T-helper 1 cell treated with Interleukin-12 subunit alpha and Interleukin-12 subunit beta and Interleukin-4 antibody, amounts not matched to agents 30 μg/mL and 1 μg/mL, for 36 hours (primary cell): ENCODE data around the gene CHRNA4.

Source experiments
- H3K27ac Mint-ChIP-seq: one replicate; pipeline ENCODE4 v1.8.0; 2021; ENCODE audit warnings: mild to moderate bottlenecking, mixed read lengths
- H3K27me3 Mint-ChIP-seq: one replicate; pipeline ENCODE4 v1.8.0; 2021; ENCODE audit warnings: low read depth, mixed read lengths
- H3K36me3 Mint-ChIP-seq: one replicate; pipeline ENCODE4 v1.8.0; 2021; ENCODE audit warnings: low read depth, mixed read lengths
- H3K4me1 Mint-ChIP-seq: one replicate; pipeline ENCODE4 v1.8.0; 2021; ENCODE audit warnings: low read depth, mixed read lengths
- H3K4me3 Mint-ChIP-seq: one replicate; pipeline ENCODE4 v1.8.0; 2021; ENCODE audit warnings: mild to moderate bottlenecking, moderate library complexity, mixed read lengths
- H3K9me3 Mint-ChIP-seq: one replicate; pipeline ENCODE4 v1.8.0; 2021; ENCODE audit warnings: mixed read lengths

The CHRNA4 gene

DNA sequence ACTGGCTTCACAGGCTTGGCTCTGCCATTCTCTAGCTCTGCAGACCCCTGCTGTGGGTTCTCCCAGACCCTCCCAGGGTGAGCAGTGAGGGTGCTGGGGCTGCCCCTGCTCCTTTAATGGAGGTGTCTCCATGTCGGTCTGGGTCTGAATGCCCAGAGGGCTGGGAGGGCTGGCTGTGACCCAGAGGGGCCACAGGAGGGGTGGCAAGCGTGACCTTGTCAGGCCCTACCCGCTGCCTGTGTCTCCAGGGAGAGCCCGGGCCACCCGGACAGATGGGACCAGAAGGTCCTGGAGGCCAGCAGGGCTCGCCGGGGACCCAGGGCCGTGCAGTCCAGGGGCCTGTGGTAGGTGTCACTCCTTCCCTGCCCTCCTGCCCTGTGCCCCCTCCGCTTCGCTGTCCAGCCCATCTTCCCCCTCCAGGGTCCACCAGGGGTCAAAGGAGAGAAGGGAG, 36.1 kb downstream of the CHRNA4 start:
- Mint-ChIP-seq H3K9me3 (no peaks in the 10 kb centered on the region), H3K27ac (no peak overlapping the region), H3K36me3 (no peaks in the 10 kb centered on the region), H3K4me1 (peaks cover 3% of the 10 kb centered on the region), H3K27me3 (no peaks in the 10 kb centered on the region), H3K4me3 (no peak overlapping the region)

DNA sequence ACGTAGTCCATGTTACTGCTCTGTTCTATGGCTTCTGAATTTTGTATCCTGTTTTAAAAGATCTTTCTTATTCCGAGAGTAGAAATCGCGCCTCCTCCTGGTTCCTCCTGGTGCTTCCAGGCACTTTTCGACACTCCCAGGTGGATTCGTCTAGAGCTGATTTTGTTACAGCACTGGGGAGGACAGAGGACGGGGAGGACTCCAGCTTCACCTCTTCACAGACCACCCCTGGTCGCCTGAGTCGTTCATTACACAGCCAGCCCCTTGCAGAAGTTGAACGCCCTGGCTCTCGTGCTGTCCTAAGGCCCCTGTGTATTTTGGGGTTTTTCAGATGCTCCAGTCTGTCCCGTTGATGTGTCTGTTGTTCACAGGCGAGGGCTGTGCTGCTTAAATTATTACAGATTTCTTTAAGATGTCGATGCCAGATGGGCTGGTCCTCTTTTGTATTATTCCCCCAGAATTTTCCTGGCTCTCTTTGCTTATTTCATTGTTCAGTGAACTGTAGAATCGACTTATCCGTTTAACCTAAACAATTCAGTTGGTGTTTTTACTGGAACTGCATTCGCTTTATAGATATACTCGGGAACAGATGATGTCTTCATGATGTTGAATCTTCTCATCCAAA, 37.7 kb downstream of the CHRNA4 start:
- no peaks in the 10 kb centered on the region for H3K36me3 Mint-ChIP-seq
- H3K4me3 Mint-ChIP-seq = no peak overlapping the region
- no peaks in the 10 kb centered on the region for H3K27me3 Mint-ChIP-seq
- no peak overlapping the region for H3K27ac Mint-ChIP-seq
- H3K9me3 Mint-ChIP-seq = no peaks in the 10 kb centered on the region
- H3K4me1 Mint-ChIP-seq = peaks cover 3% of the 10 kb centered on the region

DNA sequence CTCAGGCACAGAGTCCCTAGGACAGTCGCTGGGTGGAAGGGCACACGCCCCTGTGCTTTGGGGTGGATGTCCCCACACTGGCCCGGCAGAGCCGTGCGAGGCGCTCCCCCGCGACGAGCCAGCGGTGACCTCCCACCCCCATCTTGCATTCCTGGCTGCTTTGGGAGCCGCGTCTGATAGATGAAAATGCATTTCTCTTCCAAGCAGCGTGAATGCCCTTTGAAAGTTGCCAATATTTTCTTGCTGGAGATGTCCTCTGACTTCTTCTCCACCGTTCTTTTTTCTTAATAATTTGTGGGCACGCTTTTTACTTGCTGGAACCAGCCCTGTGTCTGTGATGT, 38.2 kb downstream of the CHRNA4 start:
- H3K36me3 Mint-ChIP-seq = no peaks in the 10 kb centered on the region

DNA sequence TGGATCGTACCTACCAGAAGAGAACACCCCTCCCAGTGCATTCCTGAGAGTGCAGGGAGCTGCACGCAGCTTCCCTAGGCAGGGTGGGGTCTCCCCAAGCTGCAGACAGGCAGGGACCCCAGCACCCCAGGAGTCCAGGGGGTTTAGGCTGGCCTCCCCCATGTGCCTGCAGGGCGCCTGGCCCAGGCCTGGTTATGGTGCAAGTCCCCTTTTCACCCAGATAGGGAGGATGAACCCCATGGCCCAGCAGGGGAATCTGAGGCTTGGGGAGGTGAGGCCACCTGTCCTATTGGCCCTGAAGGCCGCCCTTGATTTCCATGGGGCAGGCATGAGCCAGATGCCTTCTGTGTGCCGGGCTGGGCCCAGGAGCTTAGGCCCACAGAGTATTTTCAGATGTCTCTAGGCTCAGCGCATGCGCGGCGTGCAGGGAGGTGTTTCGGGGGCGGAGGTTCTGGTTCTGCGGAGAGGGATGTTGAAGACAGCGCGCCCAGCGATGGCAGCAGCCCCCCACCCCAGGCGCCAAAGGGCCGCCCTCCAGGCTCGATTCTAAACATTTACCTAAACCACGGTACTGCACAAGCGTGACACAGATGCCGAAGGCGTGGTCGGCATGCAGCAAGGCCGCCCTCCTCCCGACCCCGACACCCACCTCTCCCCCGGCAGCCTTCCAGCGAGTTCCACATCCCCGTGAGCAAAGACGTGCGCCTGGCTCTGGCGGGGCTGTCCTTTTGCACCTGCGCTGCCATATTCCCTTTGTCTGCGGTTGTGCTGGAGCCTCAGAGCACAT, 38.8 kb downstream of the CHRNA4 start:
- no peak overlapping the region for H3K4me3 Mint-ChIP-seq
- H3K4me1 Mint-ChIP-seq = peaks cover 3% of the 10 kb centered on the region
- H3K9me3 Mint-ChIP-seq = no peaks in the 10 kb centered on the region
- H3K27me3 Mint-ChIP-seq = no peaks in the 10 kb centered on the region
- no peak overlapping the region for H3K27ac Mint-ChIP-seq
- H3K36me3 Mint-ChIP-seq = no peaks in the 10 kb centered on the region

More for the DNA sequence above, 38.2 kb downstream of the CHRNA4 start:
- peaks cover 3% of the 10 kb centered on the region for H3K4me1 Mint-ChIP-seq
- no peaks in the 10 kb centered on the region for H3K9me3 Mint-ChIP-seq
- H3K4me3 Mint-ChIP-seq = no peak overlapping the region
- peak overlapping the region; percentile 26 for H3K27ac Mint-ChIP-seq
- no peaks in the 10 kb centered on the region for H3K27me3 Mint-ChIP-seq

GRCh38 chr20:63321148-63321831, 39.9 kb downstream of the CHRNA4 start:
- Mint-ChIP-seq H3K36me3 (no peaks in the 10 kb centered on the region), H3K4me1 (no peaks in the 10 kb centered on the region), H3K4me3 (no peak overlapping the region), H3K9me3 (no peaks in the 10 kb centered on the region), H3K27me3 (no peaks in the 10 kb centered on the region), H3K27ac (no peak overlapping the region)

DNA sequence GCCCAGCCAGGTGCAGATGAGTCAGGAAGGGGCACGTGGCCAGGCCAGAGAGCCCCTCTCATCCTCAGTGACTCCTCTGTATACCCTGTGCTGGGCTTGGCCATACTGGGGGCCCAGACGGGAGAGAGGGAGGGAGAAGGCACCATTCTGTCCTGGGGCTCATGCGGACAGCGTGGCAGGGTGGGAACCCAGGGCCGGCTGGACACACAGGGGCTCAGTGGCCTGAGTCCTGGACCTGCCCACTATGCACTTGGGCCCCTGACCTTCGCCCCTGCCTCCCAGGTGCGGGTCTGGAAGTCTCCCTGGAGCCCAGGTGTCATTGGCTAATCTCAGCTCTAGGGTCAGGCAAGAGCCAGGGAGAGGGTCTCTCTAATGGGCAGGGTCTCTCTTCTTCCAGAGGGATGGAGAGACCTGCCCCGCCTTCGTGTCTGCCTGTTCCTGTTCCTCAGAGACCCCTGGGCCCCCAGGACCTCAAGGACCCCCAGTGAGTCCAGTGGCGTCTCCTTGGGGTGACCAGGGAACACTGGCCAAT, 40.5 kb downstream of the CHRNA4 start:
- Mint-ChIP-seq H3K27me3 (no peaks in the 10 kb centered on the region), H3K4me3 (no peak overlapping the region), H3K27ac (no peak overlapping the region), H3K4me1 (no peaks in the 10 kb centered on the region), H3K9me3 (no peaks in the 10 kb centered on the region), H3K36me3 (no peaks in the 10 kb centered on the region)

DNA sequence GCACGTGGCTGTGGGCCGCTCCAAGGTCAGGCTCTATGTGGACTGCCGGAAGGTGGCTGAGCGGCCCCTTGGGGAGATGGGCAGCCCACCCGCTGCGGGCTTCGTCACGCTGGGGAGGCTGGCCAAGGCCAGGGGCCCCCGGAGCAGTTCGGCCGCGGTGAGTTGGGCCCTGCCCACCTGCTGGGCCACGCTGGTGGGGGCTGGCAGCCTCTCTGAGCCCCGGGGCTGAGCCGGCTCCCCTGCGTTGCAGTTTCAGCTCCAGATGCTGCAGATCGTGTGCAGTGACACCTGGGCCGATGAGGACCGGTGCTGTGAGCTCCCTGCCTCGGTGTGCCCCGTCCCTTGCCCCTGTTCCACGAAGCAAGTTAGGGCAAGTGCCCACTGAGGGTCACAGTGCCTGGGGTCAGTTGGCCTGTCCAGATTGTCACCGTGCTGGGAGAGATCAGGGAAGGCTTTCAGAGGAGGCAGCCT, 41.1 kb downstream of the CHRNA4 start:
- H3K9me3 Mint-ChIP-seq = no peaks in the 10 kb centered on the region
- no peak overlapping the region for H3K27ac Mint-ChIP-seq
- H3K4me3 Mint-ChIP-seq = no peak overlapping the region
- no peaks in the 10 kb centered on the region for H3K4me1 Mint-ChIP-seq
- H3K36me3 Mint-ChIP-seq = no peaks in the 10 kb centered on the region
- H3K27me3 Mint-ChIP-seq = no peaks in the 10 kb centered on the region

- Mint-ChIP-seq H3K9me3 (no peaks in the 10 kb centered on the region), H3K36me3 (no peaks in the 10 kb centered on the region), H3K4me1 (no peaks in the 10 kb centered on the region), H3K27ac (no peak overlapping the region), H3K27me3 (no peaks in the 10 kb centered on the region), H3K4me3 (no peak overlapping the region)
These were observed 41.7 kb downstream of the CHRNA4 start for GRCh38 chr20:63319164-63320040.

- H3K27ac Mint-ChIP-seq = no peak overlapping the region
- H3K4me1 Mint-ChIP-seq = no peaks in the 10 kb centered on the region
- H3K9me3 Mint-ChIP-seq = no peaks in the 10 kb centered on the region
- no peak overlapping the region for H3K4me3 Mint-ChIP-seq
- no peaks in the 10 kb centered on the region for H3K27me3 Mint-ChIP-seq
- no peaks in the 10 kb centered on the region for H3K36me3 Mint-ChIP-seq
These were observed 42.6 kb downstream of the CHRNA4 start for GRCh38 chr20:63318391-63319163.

DNA sequence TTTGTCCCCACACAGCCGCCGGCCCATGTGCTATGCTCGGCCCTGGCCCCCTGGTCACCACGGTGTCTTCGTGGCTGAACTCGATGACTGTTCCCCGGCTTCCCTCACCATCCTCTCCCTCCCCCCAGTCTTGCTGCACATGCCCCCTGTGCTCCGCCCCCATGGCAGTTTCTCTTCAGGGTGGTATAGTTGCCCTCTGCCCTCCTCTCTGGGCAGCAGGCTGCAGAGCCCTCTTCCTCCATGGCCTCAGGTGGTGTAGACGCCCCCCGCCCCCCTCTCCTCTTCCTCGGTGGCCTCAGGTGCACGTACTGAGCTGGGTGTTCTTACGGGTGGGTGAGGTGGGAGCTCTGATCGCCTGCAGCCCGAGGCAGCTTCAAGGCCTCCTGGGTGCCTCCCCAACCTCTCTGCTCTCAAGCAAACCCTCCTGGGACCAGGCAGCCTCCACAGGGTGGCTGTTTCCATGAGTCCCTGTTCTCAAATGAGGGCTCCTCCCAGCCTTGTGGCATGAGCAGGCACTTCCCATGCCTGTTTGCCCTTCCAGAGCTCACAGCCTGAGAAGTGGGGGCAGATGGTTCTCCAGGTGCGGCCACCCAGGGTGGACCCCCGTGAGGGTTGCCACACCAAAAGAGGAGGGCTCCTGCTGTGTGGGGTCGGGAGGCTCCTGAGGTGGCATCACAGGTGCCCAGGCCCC, 43.4 kb downstream of the CHRNA4 start:
- H3K27me3 Mint-ChIP-seq = no peaks in the 10 kb centered on the region
- no peaks in the 10 kb centered on the region for H3K4me1 Mint-ChIP-seq

DNA sequence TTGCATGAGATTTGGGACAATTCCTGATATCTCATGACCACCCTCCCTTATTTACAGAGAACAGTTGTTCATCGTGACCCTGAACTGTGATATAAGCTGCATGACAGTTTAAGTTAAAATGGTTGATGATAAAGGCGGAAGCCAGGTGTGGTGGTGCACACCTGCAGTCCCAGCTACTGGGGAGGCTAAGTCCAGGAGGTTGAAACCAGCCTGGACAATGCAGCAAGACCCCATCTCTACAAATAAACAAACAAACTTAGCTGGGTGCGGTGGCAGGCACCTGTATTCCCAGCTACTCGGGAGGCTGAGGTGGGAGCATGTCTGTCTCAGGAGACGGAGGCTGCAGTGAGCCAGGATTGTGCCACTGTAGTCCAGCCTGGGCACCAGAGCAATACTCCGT, 44.1 kb downstream of the CHRNA4 start:
- no peak overlapping the region for H3K27ac Mint-ChIP-seq
- no peaks in the 10 kb centered on the region for H3K36me3 Mint-ChIP-seq
- no peaks in the 10 kb centered on the region for H3K4me1 Mint-ChIP-seq
- no peaks in the 10 kb centered on the region for H3K27me3 Mint-ChIP-seq
- H3K4me3 Mint-ChIP-seq = no peak overlapping the region
- H3K9me3 Mint-ChIP-seq = no peaks in the 10 kb centered on the region

More for the DNA sequence above, 43.4 kb downstream of the CHRNA4 start:
- Mint-ChIP-seq H3K27ac (no peak overlapping the region), H3K4me3 (no peak overlapping the region), H3K9me3 (no peaks in the 10 kb centered on the region), H3K36me3 (no peaks in the 10 kb centered on the region)

DNA sequence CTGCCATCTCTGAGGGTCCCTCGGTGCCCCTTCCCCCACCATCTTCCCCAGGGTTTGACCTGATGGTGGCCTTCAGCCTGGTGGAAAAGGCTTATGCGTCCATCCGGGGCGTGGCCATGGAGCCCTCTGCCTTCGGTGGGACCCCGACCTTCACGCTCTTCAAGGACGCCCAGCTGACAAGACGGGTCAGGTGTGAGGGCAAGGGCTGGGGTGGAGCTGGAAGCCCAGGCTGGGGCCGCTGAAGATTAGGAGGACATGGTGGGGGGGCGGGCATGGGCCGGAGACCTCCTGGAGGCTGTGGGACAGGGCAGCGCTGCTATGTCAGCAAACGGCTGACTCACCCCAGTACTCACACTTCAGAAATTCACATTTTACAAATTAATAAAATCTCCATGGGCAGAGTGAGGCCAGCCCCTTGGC, 44.6 kb downstream of the CHRNA4 start:
- H3K4me3 Mint-ChIP-seq = no peak overlapping the region
- no peaks in the 10 kb centered on the region for H3K27me3 Mint-ChIP-seq
- H3K36me3 Mint-ChIP-seq = no peaks in the 10 kb centered on the region
- H3K27ac Mint-ChIP-seq = no peak overlapping the region
- no peaks in the 10 kb centered on the region for H3K9me3 Mint-ChIP-seq
- H3K4me1 Mint-ChIP-seq = no peaks in the 10 kb centered on the region
